OCI-LY1 (cell line): ENCODE results near the gene ADIPOR1.

Source experiments
- H2AFZ ChIP-seq: fragments of 200-600 bp; sonication (generic), shearing (Covaris generic); 2 replicates; pipeline ENCODE4 v1.6.0; 2014; ENCODE audit warnings: antibody characterized with exemption, mild to moderate bottlenecking, low read length
- H3F3A ChIP-seq: fragments of 200-600 bp; sonication (generic), shearing (Covaris generic); 2 replicates; pipeline ENCODE4 v1.6.0; 2014; ENCODE audit warnings: mild to moderate bottlenecking, antibody characterized with exemption, low read length, moderate library complexity; ENCODE audit not compliant: insufficient read depth
- H3K27ac ChIP-seq: fragments of 200-600 bp; sonication (generic); 2 replicates; pipeline ENCODE4 v1.5.1; 2014; ENCODE audit warnings: low read length, mixed run types, mild to moderate bottlenecking, low read depth; ENCODE audit not compliant: poor library complexity, severe bottlenecking
- H3K27me3 ChIP-seq: fragments of 200-600 bp; sonication (generic); 2 replicates; pipeline ENCODE4 v1.6.0; 2014; ENCODE audit warnings: antibody characterized with exemption, mild to moderate bottlenecking, low read length, moderate library complexity; ENCODE audit not compliant: insufficient read depth
- H3K36me3 ChIP-seq: fragments of 200-600 bp; sonication (generic); 2 replicates; pipeline ENCODE4 v1.6.1; 2014; ENCODE audit warnings: mild to moderate bottlenecking, antibody characterized with exemption, low read length, moderate library complexity, mixed read lengths; ENCODE audit not compliant: insufficient read depth
- H3K4me1 ChIP-seq: fragments of 200-600 bp; sonication (generic); 2 replicates; pipeline ENCODE4 v1.5.1; 2014; ENCODE audit warnings: mild to moderate bottlenecking, low read length, moderate library complexity; ENCODE audit not compliant: insufficient read depth, severe bottlenecking
- H3K4me2 ChIP-seq: fragments of 200-600 bp; sonication (generic), shearing (Covaris generic); 2 replicates; pipeline ENCODE4 v1.6.1; 2014; ENCODE audit warnings: low read length
- H3K4me3 ChIP-seq: fragments of 200-600 bp; sonication (generic); 2 replicates; pipeline ENCODE4 v1.5.1; 2014; ENCODE audit warnings: low read length, low read depth, mild to moderate bottlenecking, mixed read lengths; ENCODE audit not compliant: poor library complexity, severe bottlenecking
- H3K79me2 ChIP-seq: fragments of 200-600 bp; shearing (Covaris generic); 2 replicates; pipeline ENCODE4 v1.6.1; 2016; ENCODE audit warnings: mixed run types, low read length, mixed read lengths; ENCODE audit not compliant: insufficient read depth
- H3K9ac ChIP-seq: fragments of 200-600 bp; sonication (generic), shearing (Covaris generic); 2 replicates; pipeline ENCODE4 v1.6.1; 2014; ENCODE audit warnings: mild to moderate bottlenecking, low read length, mixed read lengths
- H3K9me2 ChIP-seq: fragments of 200-600 bp; sonication (generic), shearing (Covaris generic); 2 replicates; pipeline ENCODE4 v1.6.1; 2014; ENCODE audit warnings: low read depth, mild to moderate bottlenecking, low read length, mixed read lengths
- H3K9me3 ChIP-seq: fragments of 200-600 bp; shearing (Covaris generic); 2 replicates; pipeline ENCODE4 v1.6.1; 2014; ENCODE audit warnings: low read length, mixed read lengths
- H4K20me1 ChIP-seq: fragments of 200-600 bp; sonication (generic), shearing (Covaris generic); 2 replicates; pipeline ENCODE4 v1.6.0; 2016; ENCODE audit warnings: mild to moderate bottlenecking, low read length; ENCODE audit not compliant: insufficient read depth
- EZH2 ChIP-seq: fragments of 200-600 bp; sonication (generic), shearing (Covaris generic); IDR thresholded peaks from 2 replicates; pipeline ENCODE4 v1.8.0; 2017; ENCODE audit warnings: borderline replicate concordance, mixed run types, mild to moderate bottlenecking, antibody characterized with exemption, low read length, moderate library complexity, mixed read lengths
- TF ChIP-seq, protein P1 (sequence below): fragments of 200-600 bp; sonication (generic), shearing (Covaris generic); IDR thresholded peaks from 2 replicates; pipeline ENCODE4 v1.5.1; 2017; ENCODE audit warnings: mild to moderate bottlenecking, antibody characterized with exemption, low read length, moderate library complexity, mixed read lengths

Gene ADIPOR1

GRCh38 chr1:202945483-202945882, 12.6 kb downstream of the ADIPOR1 start:
- Histone ChIP-seq H3K79me2 (no peaks in the 10 kb centered on the region), H3K27ac (no peak overlapping the region), H3K36me3 (peaks cover 89% of the 10 kb centered on the region), H3K9me3 (no peaks in the 10 kb centered on the region), H3K27me3 (no peaks in the 10 kb centered on the region), H3K4me1 (no peaks in the 10 kb centered on the region), H3F3A (no peaks in the 10 kb centered on the region), H4K20me1 (no peaks in the 10 kb centered on the region), H3K4me3 (no peak overlapping the region), H3K9me2 (no peaks in the 10 kb centered on the region), H3K4me2 (no peak overlapping the region), H3K9ac (no peak overlapping the region), H2AFZ (no peak overlapping the region)
- TF ChIP-seq, protein P1, sequence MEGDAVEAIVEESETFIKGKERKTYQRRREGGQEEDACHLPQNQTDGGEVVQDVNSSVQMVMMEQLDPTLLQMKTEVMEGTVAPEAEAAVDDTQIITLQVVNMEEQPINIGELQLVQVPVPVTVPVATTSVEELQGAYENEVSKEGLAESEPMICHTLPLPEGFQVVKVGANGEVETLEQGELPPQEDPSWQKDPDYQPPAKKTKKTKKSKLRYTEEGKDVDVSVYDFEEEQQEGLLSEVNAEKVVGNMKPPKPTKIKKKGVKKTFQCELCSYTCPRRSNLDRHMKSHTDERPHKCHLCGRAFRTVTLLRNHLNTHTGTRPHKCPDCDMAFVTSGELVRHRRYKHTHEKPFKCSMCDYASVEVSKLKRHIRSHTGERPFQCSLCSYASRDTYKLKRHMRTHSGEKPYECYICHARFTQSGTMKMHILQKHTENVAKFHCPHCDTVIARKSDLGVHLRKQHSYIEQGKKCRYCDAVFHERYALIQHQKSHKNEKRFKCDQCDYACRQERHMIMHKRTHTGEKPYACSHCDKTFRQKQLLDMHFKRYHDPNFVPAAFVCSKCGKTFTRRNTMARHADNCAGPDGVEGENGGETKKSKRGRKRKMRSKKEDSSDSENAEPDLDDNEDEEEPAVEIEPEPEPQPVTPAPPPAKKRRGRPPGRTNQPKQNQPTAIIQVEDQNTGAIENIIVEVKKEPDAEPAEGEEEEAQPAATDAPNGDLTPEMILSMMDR: no peak
- TF ChIP-seq EZH2: no peak

- H3K9me3 ChIP-seq: no peaks in the 10 kb centered on the region
- no peak overlapping the region for H3K27ac ChIP-seq
- H3K27me3 ChIP-seq: no peaks in the 10 kb centered on the region
- no peaks in the 10 kb centered on the region for H3F3A ChIP-seq
- H3K9ac ChIP-seq: no peak overlapping the region
- no peak overlapping the region for H3K4me3 ChIP-seq
- no peak for TF ChIP-seq EZH2
- TF ChIP-seq, protein P1: no peak
- H3K36me3 ChIP-seq: peaks cover 86% of the 10 kb centered on the region
- H3K79me2 ChIP-seq: no peaks in the 10 kb centered on the region
- no peak overlapping the region for H2AFZ ChIP-seq
- H3K9me2 ChIP-seq: no peaks in the 10 kb centered on the region
- H3K4me2 ChIP-seq: no peak overlapping the region
- no peaks in the 10 kb centered on the region for H4K20me1 ChIP-seq
- H3K4me1 ChIP-seq: no peaks in the 10 kb centered on the region
Measured at GRCh38 chr1:202944438-202944921, 13.6 kb downstream of the ADIPOR1 start.

GRCh38 chr1:202942426-202942825, 15.7 kb downstream of the ADIPOR1 start:
- Histone ChIP-seq H3K9ac (no peak overlapping the region), H3K4me1 (no peaks in the 10 kb centered on the region), H3F3A (no peaks in the 10 kb centered on the region), H3K9me2 (no peaks in the 10 kb centered on the region), H3K36me3 (peaks cover 73% of the 10 kb centered on the region), H3K79me2 (no peaks in the 10 kb centered on the region), H4K20me1 (no peaks in the 10 kb centered on the region), H3K27me3 (no peaks in the 10 kb centered on the region), H3K9me3 (no peaks in the 10 kb centered on the region), H2AFZ (no peak overlapping the region), H3K4me2 (no peak overlapping the region), H3K4me3 (no peak overlapping the region), H3K27ac (no peak overlapping the region)
- TF ChIP-seq, protein P1: no peak
- TF ChIP-seq EZH2: no peak
